GM21515 (cell line): ENCODE data around the gene STK32C.

ENCODE experiments used
- ATAC-seq: cut with Tn5 transposase; IDR thresholded peaks from one replicate; pipeline ENCODE4 v1.9.1; 2021; ENCODE audit not compliant: unreplicated experiment

STK32C gene

DNA sequence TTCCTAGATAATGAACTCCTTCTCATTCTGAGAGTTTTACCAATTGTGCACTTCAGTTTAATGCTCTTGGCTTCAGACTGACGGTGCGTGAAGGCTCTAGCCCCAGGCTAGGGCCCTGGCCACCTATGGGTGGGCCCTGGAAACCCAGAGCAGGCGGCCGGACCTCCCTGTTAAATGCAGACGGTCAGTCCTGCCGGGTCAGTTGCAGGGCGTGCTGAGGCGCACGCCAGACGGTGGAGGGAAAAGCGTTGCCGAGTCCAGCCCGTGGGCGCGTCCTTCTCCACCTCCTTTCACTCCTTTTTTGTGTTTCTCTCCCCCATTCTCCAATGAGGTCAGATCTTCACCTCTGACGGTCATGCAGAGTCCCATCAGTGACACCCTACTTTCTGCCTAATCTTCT lies 118.7 kb downstream of the STK32C start:
- ATAC-seq, result no peak

DNA sequence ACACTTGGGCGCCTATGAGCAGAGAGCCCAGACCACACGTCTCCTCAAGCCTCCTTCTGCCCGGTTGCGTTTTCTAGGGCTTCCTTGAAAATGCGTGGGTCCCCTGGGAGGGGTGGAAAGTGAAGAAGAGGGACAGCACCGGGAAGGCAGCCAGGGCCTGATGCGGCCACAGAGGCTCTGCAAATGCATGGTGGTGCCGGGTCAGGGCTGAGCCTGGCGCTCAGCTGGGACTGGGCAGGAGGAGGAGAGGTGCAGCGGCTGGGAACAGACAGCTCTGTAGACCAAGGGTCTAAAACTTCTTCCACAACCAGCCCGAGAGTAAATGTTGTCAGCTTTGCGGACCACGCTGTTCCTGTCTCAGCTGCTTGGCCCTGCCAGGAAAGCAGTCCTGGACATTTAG lies 119.4 kb downstream of the STK32C start:
- no peak for ATAC-seq

DNA sequence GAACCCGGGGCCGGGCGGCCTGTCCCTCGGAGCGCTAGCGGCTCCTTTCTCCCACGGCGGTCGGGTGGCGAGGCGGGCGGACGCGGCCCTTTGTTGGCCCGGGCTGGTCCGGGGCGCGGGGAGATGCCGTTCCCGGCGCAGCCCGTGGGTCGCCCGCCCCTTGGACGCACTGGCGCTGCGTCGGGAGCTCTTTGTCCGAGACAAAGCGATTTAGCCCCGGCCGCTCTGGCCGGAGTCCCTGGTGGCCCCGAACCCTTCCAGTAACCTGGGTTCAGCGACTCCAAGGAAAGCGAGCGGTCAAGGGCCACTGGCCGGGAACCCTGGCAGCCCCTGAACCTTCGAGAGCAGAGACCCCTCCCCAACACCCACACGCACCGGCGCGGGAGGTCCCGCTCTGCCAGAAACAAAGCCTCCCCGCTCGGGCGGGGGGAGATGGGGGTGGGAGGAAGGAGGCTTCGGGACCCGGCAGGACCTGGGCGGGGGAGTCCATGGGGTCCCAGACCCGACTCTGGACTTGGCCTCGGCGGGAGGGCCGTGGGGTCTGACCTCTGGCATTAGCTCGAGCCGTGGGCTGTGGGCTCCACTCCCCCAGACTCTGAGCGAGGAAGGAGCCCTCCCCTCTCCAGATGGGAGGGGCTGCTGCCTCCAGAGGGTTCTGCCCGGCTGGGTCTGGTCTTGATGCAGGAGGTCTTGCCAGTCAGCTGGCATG lies 120.2 kb downstream of the STK32C start:
- ATAC-seq, result no peak

- ATAC-seq, result no peak
Observed at GRCh38 chr10:132186488-132187429, 121.0 kb downstream of the STK32C start, which contains the start of gene DPYSL4. Gene DPYSL4, plus strand, starts transcription at chr10:132186948. Its CDS starts 116 bp downstream, at chr10:132187064.

DNA sequence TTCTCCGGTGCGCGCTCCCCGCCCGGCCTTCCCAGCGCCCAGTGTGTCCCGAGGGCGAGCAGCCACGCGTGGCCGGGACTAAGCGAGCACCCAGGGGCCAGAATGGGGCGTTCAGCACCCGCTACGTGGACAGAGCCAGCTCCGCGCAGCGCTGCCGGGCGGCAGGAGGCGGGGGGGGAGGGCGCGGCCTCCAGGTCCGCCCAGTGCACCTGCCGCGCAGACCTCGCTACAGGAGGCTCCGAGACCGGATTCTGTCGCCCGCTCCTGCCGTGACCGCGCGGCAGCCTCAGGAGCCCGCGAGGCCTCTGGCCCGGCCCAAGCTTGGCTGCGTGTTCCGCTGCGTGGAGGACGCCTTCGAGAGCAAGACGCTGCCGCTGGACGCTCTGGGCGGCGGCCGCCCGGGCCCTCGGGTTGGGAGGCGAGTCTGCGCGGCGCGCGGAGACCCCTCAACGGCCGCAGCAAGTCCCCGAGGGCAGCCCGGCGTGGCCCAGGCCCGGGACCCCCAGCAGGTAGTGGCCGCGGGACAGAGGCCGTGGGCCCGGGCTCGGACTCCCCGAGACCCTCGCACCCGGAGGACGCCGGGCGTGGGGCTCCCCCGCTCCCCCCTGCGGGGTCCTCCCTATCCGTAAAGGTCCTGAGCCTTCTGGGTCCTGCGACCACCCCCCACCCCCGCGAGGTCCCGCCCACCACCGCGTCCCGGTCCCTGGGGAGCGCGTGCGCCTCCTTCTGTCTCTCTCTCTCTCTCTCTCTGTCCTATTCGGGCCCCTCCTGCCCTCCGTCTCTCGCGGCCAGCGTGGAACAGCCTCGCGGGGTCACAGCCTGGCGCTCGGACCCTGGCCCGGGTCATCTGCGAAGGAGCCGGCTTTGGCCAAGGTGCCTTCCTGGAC lies 121.9 kb downstream of the STK32C start:
- ATAC-seq, result no peak

DNA sequence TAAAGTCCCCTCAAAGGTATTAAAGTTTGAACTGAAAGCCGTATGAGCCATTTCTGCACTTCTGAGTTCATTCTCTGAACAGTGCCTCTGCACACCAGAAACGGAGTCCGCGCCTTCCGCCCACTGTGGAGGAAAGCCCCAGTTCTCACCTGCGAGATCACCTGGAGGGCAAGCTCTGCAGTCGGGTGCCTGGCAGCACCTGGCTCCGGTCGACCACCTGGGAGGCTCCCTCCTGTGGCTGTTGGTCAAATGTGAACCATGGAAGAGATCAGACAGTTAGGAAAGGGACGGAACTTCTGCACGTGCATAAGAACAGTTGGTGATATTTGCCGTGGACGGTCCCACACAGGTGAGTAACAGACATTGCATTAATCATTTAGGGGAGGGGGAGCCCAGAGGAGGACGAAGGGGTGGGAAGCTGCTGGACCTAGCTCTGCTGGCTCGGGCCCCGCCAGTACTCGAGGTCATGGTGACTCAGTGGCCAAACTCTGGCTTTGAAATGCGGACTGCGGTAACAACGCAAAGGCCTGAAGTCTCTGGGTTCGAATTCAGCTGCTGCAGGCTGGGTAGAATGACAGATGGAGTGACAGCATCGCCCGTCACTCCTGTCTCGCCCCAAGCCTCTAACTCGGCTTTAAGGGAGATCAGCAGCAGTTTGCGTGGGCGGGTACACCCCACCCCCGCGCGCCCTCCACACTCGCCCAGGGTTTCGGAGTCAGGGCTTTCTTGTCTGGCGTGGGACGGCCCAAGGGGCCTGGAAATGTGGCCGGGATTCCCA lies 122.7 kb downstream of the STK32C start:
- ATAC-seq, result no peak

DNA sequence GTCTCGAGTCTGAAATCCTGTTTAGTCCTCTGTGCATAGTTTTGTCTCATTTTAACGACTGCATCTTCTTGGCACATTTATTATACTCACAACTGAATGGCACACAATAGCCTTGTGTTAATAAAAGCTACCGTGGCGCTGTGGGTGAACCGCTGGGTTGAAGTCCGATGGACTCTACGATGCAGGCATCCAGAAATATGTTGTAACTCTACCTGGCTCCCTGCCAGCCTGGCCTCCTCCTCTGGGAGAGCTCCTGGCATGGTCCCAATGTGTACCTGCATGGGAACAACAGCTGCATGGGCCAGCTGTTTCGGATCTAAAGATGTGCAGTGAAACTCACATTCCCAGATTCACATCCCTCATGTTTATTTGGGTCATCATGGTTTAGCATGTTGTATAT lies 124.7 kb downstream of the STK32C start:
- no peak for ATAC-seq

GRCh38 chr10:132182591-132182990 lies 125.2 kb downstream of the STK32C start:
- ATAC-seq, result no peak

DNA sequence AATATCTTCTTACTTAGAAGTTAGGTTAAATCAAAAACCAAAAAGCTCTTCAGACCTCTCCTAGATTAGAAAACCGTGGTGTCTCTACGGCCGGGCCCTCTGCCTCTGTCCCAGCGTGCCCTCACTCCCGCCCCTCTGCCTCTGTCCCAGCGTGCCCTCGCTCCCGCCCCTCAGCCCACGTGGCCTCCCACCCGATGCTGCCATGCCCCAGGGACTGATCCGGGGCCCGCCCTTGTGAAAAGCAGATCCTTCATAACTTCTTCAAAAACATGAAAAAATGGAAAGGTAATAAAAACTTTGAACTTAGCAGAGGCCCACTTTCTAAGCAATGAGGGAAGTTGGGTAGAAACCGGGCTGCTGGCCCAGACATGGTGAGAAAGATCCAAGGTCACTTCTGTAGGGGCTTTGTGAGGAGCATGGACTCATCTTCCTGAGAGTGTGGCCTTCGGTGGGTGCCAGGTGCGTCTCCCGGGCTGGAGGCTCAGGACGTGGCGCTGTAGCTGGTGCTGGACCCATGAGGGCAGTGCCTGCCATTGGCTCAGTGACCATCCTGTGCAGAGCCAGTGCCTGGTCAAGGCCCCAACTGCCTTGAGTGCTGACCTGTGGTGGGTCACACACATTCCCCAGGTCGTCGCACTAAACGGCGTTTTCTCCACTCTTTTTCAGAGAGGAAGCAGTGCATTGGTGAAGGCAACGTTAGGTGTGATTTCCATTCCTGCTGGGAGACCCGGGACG lies 125.9 kb downstream of the STK32C start:
- no peak for ATAC-seq

DNA sequence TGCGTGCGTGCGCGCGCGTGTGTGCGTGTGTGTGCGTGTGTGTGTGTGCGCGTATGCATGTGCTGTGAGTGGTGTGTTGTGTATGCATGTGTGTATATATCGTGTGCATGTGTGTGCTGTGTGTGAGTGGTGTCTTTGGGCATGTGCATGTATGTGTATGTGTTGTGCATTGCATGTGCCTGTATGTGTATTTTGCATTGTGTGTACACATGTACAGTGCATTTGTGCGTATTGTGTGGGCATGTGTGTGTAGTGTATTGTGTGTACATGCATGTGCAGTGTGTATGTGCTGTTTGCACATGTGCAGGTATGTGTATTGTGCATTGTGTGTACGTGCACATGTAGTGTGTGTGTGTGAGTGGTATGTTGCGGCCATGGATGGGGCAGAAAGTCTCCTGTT lies 127.0 kb downstream of the STK32C start:
- ATAC-seq, result no peak

DNA sequence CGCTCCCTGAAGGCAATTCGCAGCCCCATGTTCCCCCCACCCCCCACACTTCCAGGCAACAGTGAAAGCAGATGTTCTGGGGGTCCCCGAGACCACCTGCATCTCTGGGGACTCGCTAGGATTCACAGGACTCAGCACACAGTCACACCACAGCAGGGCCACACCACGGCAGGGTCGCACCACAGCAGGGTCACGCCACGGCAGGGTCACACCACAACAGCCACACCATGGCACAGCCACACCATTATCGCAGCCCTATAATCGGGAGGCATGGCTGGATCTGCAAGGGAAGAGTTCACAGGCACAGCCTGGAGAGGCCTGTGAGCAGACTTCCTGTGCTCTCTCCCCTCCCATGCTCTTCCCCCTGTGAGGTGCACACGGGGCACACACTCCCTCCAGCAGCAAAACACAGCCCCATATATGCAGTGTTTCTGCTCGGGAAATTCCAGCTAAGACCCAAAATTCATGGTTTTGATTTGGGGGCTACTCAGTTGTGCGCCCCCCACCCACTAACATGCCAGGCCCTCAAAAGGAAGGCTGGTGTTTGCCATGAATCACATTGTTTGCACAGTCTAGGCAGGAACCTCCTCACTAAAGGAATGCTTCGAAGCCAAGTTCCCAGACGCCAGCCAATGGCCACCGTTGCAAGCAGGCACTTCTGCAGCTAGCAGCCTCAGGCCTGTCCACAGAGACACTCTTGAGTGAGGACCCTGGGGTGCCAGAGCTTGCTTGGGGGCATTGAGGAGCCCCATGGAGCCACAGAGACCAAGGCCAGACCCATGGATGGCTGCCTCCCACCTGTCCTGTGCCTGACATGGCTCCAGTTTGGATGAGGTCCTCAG lies 128.0 kb downstream of the STK32C start:
- no peak for ATAC-seq

- ATAC-seq, result no peak
Observed at GRCh38 chr10:132178672-132179545, 128.8 kb downstream of the STK32C start.

DNA sequence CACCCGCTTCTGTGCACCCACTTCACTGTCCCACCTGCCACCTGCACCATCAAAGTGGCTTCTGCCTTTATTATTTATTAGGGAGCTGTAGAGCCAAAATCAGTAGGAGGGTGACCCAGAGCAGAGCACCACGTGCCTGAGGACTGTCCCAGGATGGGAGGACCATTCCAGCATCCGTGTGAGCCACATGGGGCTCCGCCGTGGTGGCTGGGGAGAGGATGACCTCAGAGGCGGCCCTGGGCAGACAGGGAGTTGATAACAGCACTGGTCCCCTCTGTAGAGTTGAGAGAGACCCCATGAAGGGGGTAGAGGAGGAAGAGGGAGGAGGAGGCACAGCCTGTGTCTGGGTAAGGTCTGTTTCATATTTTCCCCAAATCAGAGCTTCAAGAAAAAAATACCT lies 129.7 kb downstream of the STK32C start:
- no peak for ATAC-seq

- ATAC-seq, result no peak
Observed at GRCh38 chr10:132176623-132177500, 130.9 kb downstream of the STK32C start.

DNA sequence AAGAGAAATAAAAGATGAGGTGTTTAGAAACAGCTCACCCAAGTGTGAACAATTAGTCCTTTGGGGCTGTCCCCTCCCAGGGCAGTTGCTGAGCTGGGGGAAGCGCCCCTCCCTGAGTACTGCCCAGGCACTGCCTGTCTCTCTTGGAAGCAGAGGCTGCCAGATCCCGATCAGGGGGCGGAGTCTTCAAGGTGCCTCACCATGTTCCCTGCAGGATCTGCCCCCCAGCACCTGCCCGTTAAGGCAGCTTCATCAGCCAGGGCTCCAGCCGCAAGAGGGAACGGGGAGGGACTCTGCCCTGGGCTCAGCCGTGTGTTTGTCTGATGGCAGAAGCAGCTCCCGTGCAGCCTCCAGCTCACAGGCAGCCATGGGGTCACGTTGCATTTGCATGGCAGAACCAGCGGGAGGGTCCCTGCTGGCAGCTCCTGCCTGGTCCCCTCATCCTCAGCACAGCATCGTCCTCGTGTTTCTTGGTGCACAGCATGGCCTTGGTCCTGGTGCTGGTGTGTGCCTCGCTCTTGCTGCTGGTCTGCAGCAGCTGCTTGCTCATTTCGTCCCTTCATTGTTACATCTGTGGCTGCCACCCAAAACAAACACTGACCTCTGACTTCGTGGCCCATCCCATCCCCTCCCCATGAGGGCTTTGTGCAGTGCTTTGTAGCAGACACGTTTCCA lies 131.7 kb downstream of the STK32C start:
- no peak for ATAC-seq

- no peak for ATAC-seq
Observed at GRCh38 chr10:132175408-132175807, 132.3 kb downstream of the STK32C start.
